IPS DF 4.7 (cell line): Measurements from ENCODE around the gene SGMS1.
"Not testable (repeated sequence)": the region's sequence is repeated elsewhere in the genome, so short reads cannot be mapped to it uniquely, and the experiment has no call there.

Experiments
- DNase-seq: peaks from one replicate; pipeline ENCODE4 v3.0.0-alpha.2; 2013; ENCODE audit warnings: low spot score; ENCODE audit errors: extremely low read depth

Gene SGMS1

DNA sequence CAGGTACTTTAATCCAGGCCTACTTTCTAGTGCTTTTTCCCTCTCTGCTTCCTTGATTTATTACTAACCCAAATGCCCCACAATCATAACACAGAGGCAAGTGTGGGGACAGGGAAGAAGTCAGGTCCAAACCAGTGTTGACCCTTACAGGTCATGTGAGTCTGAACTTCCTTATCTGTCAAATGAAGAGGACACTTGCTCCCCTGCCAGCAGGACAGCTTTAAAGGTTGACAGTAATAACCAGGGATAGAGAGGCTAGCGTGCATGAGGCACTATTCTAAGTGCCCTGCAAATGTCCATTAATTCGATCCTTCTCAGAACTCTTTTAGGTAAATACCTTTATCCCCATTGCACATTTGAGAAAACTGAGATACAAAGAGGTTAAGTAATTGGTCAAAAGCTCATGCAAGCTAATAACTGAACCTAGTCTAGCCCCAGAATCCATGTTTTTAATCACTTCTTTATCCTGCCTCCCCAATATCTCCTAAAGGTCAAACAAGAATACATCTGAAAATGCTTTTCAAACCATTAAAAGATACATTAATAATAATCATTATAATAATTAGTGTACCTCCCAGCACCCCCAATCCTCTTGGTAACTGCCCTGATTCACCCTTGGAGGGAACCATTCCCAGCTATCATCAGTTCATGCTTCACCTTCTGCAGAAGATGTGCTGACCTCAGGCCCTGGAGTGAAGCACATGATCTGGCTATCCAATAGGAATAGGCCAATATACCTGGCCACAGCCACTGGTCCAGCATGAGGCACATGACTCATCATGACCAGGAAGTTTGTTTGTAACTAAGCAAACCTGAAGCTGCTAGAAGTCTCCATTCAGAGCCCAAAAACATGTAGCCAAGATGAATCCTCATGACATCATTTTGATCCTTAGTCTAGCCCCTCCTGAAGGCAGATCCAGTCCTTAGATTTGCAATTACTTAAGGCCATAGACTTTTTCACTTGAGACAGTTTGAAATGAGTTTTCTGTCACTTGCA is 40.7 kb downstream of the SGMS1 start:
- no peak for DNase-seq

DNA sequence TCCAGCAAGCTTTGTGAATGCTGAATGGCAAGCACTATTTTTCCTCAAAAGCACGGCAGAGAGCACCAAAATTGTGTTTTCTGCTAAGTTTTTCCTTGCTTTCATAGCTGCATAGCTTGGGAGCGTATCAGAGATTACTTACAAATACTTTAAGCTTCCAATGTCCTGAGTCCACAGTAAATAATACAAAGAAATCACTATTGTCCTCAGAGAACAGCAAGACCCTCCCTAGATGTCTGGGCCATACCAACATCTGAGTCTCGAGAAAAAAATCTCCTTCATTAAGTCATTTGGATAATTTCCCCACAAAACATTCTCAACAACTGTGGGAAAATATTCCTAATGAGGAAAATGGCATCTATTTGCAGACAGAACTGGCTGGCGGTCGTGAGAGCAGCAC is 41.7 kb downstream of the SGMS1 start:
- no peak for DNase-seq

DNA sequence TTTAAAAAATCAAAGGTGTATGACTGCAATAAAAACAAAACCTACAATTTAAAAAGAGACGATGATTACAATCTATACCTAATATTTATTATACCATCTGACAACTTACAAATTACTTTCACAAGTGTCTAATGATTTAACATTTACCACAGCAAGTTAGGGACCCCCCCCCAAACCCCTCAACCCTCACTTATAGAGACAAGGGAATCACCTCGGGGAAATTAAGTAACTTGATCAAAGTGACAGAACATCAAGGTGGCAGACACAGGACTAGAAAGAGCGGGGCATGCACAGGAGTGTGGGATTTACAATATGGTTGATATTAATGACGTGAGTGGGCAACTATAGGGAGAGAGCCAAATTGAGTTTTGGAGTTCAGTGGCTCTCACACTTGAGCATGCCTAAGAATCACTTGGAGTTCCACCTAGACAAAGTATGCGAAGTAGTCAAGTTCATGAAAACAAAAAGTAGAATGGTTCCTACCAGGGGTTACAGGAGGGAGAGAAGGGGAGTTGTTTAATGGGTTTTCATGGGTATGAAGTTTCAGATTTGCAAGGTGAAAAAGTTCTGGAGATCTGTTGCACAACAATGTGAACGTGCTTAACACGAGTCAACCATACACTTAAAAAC is 43.4 kb downstream of the SGMS1 start:
- DNase-seq = no peak

DNA sequence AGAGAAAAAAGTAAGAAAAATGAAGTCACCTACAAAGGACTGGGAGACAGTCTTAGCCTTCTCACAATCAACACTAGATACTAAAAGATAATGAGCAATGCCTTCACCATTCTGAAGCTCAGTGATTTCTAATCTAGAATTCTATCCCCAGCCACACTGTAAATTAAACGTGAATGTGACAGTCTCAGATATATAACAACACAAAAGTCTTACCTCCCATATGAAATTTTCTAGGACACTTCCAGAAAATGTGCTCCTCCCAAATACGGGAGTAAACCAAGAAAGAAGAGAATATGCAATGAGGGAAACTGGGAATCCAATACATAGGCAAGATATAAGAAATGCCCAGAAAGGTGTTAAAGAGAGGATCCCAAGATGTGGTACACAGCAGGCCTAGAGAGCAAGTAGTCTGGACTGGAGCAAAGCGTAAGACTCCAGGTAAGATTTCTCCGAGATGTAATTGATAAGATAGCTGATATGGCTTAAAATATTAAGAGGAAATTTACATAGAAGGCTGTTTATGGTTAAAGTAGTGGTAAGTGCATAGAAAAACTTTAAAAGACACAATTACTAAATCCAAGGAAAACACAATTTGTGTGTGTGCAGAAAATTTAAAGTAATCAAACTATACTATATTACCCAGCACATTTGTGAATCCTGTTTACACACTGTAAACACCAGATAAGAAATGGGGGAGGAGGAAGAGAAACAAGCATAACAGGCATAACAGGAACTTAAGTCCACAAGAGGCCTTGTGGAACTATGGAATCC is 44.1 kb downstream of the SGMS1 start:
- no peak for DNase-seq

DNA sequence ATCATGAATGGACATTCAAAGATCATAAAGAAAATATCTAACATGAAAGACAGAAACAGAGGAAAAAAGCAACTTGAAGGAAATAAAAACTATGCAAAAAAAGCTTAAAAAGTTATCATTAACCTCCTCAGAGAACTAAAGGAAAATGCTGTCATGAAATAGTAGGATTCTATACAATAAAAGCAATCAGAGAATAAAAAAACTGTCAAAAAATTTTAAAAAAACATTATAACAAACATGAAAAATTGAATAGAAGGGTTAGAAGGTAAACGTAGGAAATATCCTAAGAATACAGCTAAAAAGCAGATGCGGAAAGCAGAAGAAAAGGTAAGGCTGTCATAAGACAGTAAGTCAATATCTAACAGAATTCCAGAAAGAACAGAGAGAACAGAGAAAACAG is 44.8 kb downstream of the SGMS1 start:
- no peak for DNase-seq

DNA sequence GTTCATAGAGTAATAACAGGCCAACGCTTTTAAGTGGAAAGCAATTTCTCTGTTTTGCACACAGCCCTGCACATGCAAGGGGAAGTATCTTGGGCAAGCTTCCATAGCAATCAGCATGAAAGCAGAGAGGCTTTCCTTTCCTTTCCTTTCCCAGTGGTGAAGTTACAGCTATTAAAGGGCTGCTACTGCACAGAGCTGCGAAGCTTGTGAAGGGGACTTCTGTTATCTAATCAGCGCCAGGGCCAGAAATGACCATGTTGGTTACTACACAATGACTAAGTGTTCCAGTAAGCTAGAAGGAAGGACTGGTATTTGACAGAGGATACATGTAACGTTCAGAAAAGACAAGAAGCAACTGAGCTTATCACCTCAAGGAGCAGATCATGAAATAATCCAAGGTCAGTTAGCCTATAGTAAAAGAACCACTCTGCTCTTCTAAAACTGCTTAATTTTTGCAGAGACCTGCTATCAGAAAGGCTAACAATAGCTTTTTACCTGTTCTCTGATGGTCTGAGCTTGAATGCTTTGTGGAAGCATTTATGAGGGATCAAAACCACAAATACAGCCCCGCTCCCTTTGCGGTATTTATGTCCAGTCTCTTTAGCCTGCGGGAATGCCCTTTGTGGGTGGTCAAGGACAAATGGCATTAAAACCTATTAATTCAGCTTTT is 45.9 kb downstream of the SGMS1 start:
- no peak for DNase-seq

DNA sequence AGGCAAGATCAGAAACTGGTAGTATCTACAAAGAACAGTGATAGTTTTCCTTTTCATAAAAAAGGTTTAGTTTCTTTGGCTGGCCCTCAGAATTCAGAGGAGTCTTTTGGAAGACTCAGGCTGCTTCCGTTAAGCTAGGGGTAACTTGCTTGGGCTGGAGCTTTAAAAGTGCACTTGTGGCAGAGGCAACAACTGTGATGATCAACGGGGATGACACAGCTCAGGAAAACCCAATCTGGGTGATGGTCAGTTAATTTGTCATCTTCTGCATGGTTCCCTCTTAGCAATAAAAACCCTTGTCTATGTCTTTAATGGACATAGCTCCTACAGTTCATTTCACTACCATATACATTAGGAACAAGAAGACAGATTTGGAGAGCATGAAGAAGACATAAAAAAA is 46.7 kb downstream of the SGMS1 start:
- no peak for DNase-seq

DNA sequence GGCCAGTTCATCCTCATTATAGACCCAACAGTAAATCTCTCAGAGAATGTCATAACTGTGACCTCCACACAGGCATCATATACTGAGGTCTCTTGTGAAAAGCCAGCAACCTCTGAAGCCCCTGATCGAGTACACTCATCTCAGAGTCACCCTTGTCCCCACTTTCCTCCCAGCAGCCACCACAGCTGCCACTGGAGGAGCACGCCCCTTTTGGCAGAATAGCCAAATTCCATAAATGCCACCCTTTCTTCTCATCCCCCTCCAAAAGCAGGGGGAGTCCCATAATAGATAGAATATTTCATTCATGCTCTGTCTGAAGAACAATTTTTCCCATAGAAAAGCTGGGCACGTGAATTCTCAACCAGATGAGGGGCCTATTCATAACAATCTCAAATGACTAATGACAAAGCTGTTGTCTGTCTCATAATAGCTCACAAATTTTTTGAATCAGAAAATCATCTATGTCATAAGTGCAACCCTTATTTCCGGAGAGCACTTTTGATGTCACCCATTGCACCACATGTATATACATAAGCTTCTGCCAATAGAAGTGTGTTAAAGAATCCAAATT is 47.4 kb downstream of the SGMS1 start:
- DNase-seq = no peak

DNA sequence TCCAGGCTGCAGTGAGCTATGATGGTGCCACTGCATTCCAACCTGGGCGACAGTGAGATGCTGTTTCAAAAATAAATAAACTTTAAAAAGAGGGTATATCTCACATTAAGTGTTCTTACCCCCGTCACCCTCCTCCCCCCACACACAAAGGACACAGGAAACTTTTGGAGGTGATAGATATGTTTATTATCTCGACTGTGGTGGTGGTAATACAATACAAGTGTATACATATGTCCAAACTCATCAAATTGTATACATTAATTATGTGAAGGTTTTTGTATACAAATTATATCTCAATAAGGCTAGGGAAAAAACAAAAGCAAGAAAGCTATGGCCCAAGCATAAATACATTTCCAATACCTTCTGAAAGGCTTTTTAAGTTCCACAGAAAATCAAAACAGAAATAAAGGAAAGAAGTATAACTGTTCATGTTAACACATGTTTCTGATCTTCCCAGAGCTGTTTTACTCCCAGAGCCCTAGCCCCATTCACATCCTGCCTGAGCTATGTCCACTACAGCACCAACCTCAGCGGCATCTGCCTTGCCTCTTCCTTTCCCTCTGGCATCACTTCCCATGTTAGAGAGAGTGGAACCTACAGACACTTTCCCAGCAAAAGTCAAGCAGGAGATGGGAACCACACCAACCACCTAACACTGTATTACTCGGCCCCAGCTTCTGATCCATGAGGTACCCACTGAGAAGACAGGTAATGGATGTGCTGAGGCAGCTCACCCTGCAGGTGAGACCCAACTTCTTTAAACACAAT is 48.1 kb downstream of the SGMS1 start:
- no peak for DNase-seq

DNA sequence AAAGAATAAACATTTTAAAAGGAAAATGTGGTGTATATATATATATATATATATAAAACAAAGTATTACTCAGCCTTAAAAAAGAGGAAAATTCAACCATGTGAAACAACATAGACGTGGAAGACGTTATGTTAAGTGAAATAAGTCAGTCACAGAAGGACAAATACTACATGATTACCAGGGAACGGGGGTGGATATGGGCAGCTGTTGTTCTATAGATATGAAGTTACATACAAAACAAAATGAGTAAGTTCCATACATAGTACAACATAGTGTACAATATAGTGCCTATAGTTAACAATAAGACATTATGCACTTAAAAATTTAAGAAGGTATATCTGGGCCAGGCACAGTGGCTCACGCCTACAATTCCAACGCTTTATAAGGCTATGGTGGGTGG is 48.8 kb downstream of the SGMS1 start:
- no peak for DNase-seq

DNA sequence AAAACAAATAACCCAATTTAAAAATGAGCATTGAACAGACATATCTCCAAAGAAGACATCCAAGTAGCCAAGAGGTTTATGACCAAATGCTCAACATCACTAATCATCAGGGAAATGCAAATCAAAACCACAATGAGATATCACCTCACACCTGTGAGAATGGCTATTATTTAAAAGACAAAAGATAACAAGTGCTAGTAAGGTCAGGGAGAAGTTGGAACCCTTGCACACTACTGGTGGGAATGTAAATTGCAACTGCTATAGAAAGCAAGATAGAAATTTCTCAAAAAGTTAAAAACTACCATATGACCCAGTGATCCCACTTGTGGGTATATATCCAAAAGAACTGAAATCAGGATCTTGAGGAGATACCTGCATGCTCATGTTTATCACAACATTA is 49.5 kb downstream of the SGMS1 start:
- DNase-seq = no peak

DNA sequence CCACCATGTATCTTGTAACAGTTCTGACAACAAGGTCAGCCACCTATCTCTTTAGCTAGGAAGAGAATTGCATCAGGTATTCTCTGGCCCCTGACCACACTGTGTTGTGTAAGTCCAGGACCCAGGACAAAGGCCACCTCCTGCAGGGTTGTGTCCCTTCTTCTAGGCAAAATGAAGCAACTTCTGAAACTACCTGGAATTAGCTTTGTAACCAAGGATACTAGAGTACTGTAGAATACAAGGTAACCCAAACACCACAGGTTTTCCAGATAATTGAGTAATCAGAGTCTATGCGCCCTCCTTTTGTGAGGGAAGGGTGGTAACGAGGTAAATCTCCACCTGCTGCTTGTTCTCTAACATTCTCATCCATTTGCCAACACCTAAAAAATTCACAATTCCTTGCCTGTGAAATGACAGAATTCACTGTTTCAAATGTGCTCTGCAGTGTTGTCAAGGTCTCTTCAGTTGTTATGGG is 51.7 kb downstream of the SGMS1 start:
- no peak for DNase-seq

DNA sequence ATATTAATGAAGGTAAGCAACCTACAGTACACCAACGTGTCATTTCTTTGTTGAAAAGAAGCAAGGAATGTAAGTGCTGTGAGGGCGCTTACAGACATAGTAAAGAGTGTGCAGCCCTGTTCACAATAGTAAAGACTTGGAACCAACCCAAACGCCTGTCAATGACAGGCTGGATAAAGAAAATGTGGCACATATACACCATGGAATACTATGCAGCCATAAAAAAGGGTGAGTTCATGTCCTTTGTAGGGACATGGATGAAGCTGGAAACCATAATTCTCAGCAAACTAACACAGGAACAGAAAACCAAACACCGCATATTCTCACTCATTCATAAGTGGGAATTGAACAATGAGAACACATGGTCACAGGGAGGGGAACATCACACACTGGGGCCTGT is 55.0 kb downstream of the SGMS1 start:
- DNase-seq = not testable (repeated sequence)

DNA sequence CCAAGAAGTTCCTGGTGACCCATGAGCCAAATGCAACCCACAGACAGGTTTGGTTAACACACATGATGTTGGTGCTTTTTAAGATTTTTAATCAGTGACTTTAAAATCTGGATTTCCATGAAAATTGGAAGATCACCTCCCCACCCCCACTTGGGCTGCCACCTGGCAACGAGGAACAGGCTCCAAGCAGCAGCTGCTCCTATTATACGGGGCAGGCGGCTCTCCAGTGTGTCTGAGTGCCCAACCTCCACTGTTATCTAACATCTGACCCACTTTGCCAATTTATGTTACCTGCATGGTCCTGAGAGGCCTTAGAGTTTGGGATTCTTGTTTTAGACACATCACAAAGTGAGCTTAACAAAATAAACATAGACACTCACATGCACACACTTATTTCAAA is 56.4 kb downstream of the SGMS1 start:
- DNase-seq = no peak

DNA sequence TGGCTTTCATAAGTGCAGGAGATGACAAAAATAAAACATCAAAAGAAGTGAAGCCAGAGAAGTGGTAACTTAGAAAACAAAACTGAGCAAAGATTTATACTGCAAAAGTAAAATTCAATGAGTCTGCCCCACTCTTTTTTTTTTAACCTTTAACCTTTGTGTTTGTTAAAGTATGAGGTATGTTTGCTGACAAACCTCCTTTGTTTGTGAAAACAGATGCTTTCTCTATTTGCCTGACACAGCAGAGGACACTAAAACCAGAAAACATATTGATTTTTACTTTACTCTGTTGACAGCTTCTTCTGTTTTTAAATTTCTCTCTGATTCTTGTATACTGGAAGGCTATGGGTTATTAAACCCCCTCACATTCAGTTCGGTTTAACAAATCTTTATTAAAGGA is 57.6 kb downstream of the SGMS1 start:
- no peak for DNase-seq

DNA sequence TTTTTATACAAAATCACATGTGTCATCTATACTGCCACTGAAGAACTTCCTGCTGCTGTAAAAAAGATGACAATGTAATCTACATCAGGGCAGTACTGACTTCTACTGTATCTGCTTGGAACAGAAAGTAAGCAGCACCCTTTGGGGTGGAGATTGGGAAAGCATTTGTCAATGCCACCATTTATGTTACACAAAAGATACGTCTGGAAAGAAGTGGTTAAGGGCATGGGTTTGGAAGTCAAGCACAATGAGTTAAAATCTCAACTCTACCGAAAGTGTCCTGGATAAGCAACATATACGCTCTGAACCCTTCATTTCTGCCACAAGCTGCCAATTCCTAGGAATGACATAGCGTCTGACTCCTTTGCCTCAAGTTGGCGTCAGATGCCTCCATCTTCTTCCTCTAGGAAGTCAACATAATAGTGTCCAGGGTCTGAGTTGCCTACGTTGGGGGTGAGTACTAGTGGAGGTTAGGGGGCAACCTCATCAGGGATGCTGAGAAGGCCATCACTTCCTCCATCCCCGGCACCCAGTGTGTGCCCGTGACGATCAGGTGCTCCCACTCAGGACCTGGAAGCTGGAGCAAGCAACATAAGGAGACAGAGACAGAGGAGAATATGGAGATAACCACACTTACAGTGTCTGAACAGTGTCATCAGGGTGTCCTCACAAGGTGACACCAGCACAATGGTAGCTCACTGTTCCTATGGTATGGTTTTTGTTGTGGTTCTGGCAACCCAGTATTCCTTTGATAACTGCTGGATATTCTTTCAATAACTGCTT is 58.3 kb downstream of the SGMS1 start:
- no peak for DNase-seq

DNA sequence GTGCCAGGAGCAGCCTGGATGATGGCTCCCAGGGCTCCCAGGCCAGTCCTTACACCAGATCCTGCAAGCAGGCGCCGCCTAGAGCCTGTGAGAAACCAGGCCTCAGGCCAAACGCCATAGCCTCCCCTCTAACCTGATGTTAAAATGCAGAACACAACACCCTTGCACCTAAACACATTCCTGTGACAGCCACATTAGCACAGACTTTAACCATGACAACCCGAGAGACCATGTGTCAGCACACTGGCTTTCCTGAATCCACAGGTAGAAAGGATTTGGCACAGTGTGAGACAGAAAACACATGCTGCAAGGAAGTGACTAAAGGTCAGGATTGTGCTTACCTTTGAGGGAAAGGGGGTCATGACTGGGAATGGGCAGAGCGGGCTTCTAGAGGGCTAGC is 59.9 kb downstream of the SGMS1 start:
- DNase-seq = no peak

DNA sequence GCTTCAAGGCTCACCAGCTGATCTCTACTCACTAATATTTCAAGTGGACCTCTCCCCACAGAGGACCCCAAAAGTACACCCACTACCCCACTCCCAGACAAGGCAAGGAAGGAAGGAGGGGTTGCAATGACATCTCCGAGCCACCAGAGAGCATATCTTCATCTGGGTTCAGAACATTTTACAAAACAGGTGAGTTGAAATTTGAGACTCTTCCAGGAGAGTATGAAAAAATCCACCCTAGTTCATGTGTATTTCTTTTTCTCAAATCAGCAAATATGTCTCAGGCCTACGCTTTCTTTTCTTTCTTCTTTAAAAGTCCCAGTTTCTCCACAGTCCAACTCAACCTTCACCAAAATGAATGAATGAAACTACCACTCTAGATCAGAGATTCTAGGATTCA is 61.9 kb downstream of the SGMS1 start:
- no peak for DNase-seq

DNA sequence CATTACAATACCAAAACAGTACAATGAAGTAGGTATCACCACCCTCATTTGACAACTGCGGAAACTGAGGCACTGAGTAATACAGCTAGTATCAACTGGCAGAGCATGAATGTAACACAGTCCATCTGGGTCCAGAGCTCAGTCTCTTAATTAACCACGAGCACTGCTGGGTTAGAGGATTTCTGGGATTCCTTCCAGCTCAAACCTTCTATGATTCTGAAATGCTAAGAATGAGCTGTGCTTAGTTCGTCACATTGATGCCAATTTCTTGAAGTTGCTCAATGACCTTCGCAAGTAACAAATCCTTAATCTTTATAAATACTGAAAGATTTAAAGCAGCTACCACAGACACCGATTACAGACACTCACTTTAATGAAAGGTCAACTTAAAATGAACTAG is 62.5 kb downstream of the SGMS1 start:
- no peak for DNase-seq

DNA sequence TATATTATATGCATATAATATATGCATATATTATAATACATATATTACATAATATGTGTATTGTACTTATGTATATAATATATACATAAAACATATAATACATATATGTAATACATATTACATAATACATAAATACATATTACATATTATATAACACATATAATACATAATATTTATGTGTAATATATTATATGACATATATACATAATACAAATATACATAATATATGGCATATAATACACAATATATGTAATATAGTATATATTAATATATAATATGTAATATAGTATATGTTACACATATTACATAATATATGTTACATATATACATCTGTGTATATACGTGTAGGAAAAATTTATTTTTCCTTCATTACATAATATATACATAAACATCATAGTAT is 63.4 kb downstream of the SGMS1 start:
- DNase-seq = no peak
